Measurements from ENCODE around the gene TMEM233. TPM values are rescaled to one million over a fixed set of nuclear protein-coding genes. Genes with fewer than 3 reads are reported as not detected.

TMEM233 gene
- total RNA-seq, 1 experiment from 2014 or later: not detected

- intact Hi-C loops (cut with micrococcal nuclease; ENCODE audit: unreplicated experiment): no loop called here
- no TSS peak for BruUV-seq (replicated peaks)
- no peaks in the 10 kb centered on the region for H3K27me3 Mint-ChIP-seq (ENCODE audit: unreplicated experiment)
- H3K27ac Mint-ChIP-seq (ENCODE audit: unreplicated experiment): peak overlapping the region; percentile 46
- peaks cover 64% of the 10 kb centered on the region for H3K4me1 Mint-ChIP-seq (ENCODE audit: low read depth, unreplicated experiment)
- CTCF ChIA-PET: interaction anchor here (0.9 to 2.3 kb wide), 3 partner anchors 13 to 18 kb away, joined by 3 to 5 read pairs (median 3); no protein-coding TSS in a partner anchor
- no peak for DNase-seq
- H3K9me3 Mint-ChIP-seq (ENCODE audit: low read depth, unreplicated experiment): no peaks in the 10 kb centered on the region
- no peak for TF ChIP-seq CTCF (IDR thresholded peaks at IDR 0.05; ENCODE audit: unreplicated experiment)
- H3K36me3 Mint-ChIP-seq (ENCODE audit: insufficient read depth, unreplicated experiment): peaks cover 76% of the 10 kb centered on the region
- H3K4me3 Mint-ChIP-seq (ENCODE audit: low read depth, unreplicated experiment): no peak overlapping the region
Measured at GRCh38 chr12:119681728-119682638, 88.4 kb downstream of the TMEM233 start.

GRCh38 chr12:119682639-119683252, 89.2 kb downstream of the TMEM233 start:
- Mint-ChIP-seq H3K9me3 (ENCODE audit: low read depth, unreplicated experiment) (no peaks in the 10 kb centered on the region), H3K27me3 (ENCODE audit: unreplicated experiment) (no peaks in the 10 kb centered on the region), H3K4me3 (ENCODE audit: low read depth, unreplicated experiment) (no peak overlapping the region), H3K4me1 (ENCODE audit: low read depth, unreplicated experiment) (peaks cover 64% of the 10 kb centered on the region), H3K27ac (ENCODE audit: unreplicated experiment) (peak overlapping the region; percentile 46), H3K36me3 (ENCODE audit: insufficient read depth, unreplicated experiment) (peaks cover 70% of the 10 kb centered on the region)
- TF ChIP-seq CTCF (IDR thresholded peaks at IDR 0.05; ENCODE audit: unreplicated experiment): no peak
- BruUV-seq (replicated peaks): no TSS peak
- DNase-seq: no peak
- CTCF ChIA-PET: interaction anchor here (1.1 to 2.3 kb wide), 2 partner anchors 13 to 17 kb away, joined by 3 to 5 read pairs; no protein-coding TSS in a partner anchor
- intact Hi-C loops (cut with micrococcal nuclease; ENCODE audit: unreplicated experiment): no loop called here

GRCh38 chr12:119683413-119683812, 89.8 kb downstream of the TMEM233 start:
- CTCF ChIA-PET: interaction anchor here (0.6 to 1.1 kb wide), 2 partner anchors 14 to 16 kb away, joined by 3 to 4 read pairs; no protein-coding TSS in a partner anchor
- BruUV-seq (replicated peaks): no TSS peak
- H3K9me3 Mint-ChIP-seq (ENCODE audit: low read depth, unreplicated experiment): no peaks in the 10 kb centered on the region
- peaks cover 67% of the 10 kb centered on the region for H3K36me3 Mint-ChIP-seq (ENCODE audit: insufficient read depth, unreplicated experiment)
- DNase-seq: no peak
- peaks cover 64% of the 10 kb centered on the region for H3K4me1 Mint-ChIP-seq (ENCODE audit: low read depth, unreplicated experiment)
- no peak for TF ChIP-seq CTCF (IDR thresholded peaks at IDR 0.05; ENCODE audit: unreplicated experiment)
- H3K4me3 Mint-ChIP-seq (ENCODE audit: low read depth, unreplicated experiment): peak overlapping the region; percentile 44
- peak overlapping the region; percentile 46 for H3K27ac Mint-ChIP-seq (ENCODE audit: unreplicated experiment)
- H3K27me3 Mint-ChIP-seq (ENCODE audit: unreplicated experiment): no peaks in the 10 kb centered on the region
- intact Hi-C loops (cut with micrococcal nuclease; ENCODE audit: unreplicated experiment): no loop called here

GRCh38 chr12:119683816-119684215, 90.2 kb downstream of the TMEM233 start:
- Mint-ChIP-seq H3K36me3 (ENCODE audit: insufficient read depth, unreplicated experiment) (peaks cover 64% of the 10 kb centered on the region), H3K4me1 (ENCODE audit: low read depth, unreplicated experiment) (peaks cover 64% of the 10 kb centered on the region), H3K9me3 (ENCODE audit: low read depth, unreplicated experiment) (no peaks in the 10 kb centered on the region), H3K27ac (ENCODE audit: unreplicated experiment) (peak overlapping the region; percentile 46), H3K4me3 (ENCODE audit: low read depth, unreplicated experiment) (peak overlapping the region; percentile 44), H3K27me3 (ENCODE audit: unreplicated experiment) (no peaks in the 10 kb centered on the region)
- intact Hi-C loops (cut with micrococcal nuclease; ENCODE audit: unreplicated experiment): loop anchor here (1.0 kb wide), 1 partner anchor 11 kb away; no protein-coding TSS in a partner anchor
- DNase-seq: peak; percentile 38
- CTCF ChIA-PET: interaction anchor here (0.6 to 1.0 kb wide), 2 partner anchors 10 to 15 kb away, joined by 3 to 4 read pairs; no protein-coding TSS in a partner anchor
- TF ChIP-seq CTCF (IDR thresholded peaks at IDR 0.05; ENCODE audit: unreplicated experiment): no peak
- no TSS peak for BruUV-seq (replicated peaks)
